IMR-90 (cell line): ENCODE data around the gene TRIM63. TPM values are rescaled to one million over a fixed set of nuclear protein-coding genes. Genes with fewer than 3 reads are reported as not detected.

ENCODE experiments used
- ATAC-seq: fragments of 200-7000 bp; cut with Tn5 transposase; 2 replicates; pipeline ENCODE4 v1.9.1; 2020; ENCODE audit warnings: low read depth, mild to moderate bottlenecking, moderate library complexity
- BruUV-seq: library from RNA; stranded (reverse); fragments of 400-500 nt; replicated peaks from 2 replicates; lab custom pipeline; 2021; lab: Mats Ljungman, UMichigan
- CTCF ChIA-PET: fragments of 300-600 bp; formaldehyde crosslinking; extraction: SDS; loops from one replicate; lab custom pipeline; 2021; ENCODE audit warnings: antibody characterized with exemption; lab: Yijun Ruan, JAX
- POLR2A ChIA-PET: fragments of 300-600 bp; sonication (Branson Sonifier 250); formaldehyde crosslinking; loops from one replicate; lab custom pipeline; 2022; ENCODE audit warnings: antibody characterized with exemption; ENCODE audit not compliant: unreplicated experiment; lab: Charles Lee
- DNase-seq: peaks from one replicate; pipeline ENCODE4 v3.0.0; 2013
- H2AFZ ChIP-seq: replicated peaks from 2 replicates; pipeline ENCODE3; 2013; ENCODE audit warnings: low read length, mild to moderate bottlenecking; ENCODE audit not compliant: poor library complexity
- H2AK5ac ChIP-seq: 2 replicates; pipeline ENCODE4 v1.6.1; 2013; ENCODE audit warnings: low read depth, low read length, inconsistent platforms
- H2AK9ac ChIP-seq: replicated peaks from 2 replicates; pipeline ENCODE3; 2013; ENCODE audit warnings: mild to moderate bottlenecking, low read depth, low read length, moderate library complexity; ENCODE audit not compliant: poor library complexity
- H2BK120ac ChIP-seq: 2 replicates; pipeline ENCODE4 v1.6.1; 2013; ENCODE audit warnings: low read depth, low read length, inconsistent platforms
- H2BK15ac ChIP-seq: 3 replicates; pipeline ENCODE4 v1.6.1; 2013; ENCODE audit warnings: low read depth, low read length, inconsistent platforms
- H2BK20ac ChIP-seq: 2 replicates; pipeline ENCODE4 v1.6.1; 2013; ENCODE audit warnings: low read depth, mild to moderate bottlenecking, inconsistent platforms, low read length, moderate library complexity
- H2BK5ac ChIP-seq: 2 replicates; pipeline ENCODE4 v1.6.1; 2013; ENCODE audit warnings: mild to moderate bottlenecking, low read depth, low read length, inconsistent platforms; ENCODE audit not compliant: poor library complexity, severe bottlenecking
- H3K14ac ChIP-seq: replicated peaks from 2 replicates; pipeline ENCODE4 v1.6.1; 2013; ENCODE audit warnings: low read depth, low read length, inconsistent platforms
- H3K18ac ChIP-seq: 2 replicates; pipeline ENCODE4 v1.6.1; 2013; ENCODE audit warnings: low read depth, low read length, control low read depth
- H3K23ac ChIP-seq: 2 replicates; pipeline ENCODE4 v1.6.1; 2013; ENCODE audit warnings: low read depth, low read length, inconsistent platforms
- H3K27ac ChIP-seq: 2 replicates; pipeline ENCODE4 v1.5.1; 2013; ENCODE audit warnings: mild to moderate bottlenecking, control low read depth, low read length; ENCODE audit not compliant: insufficient read depth
- H3K27me3 ChIP-seq: 2 replicates; pipeline ENCODE4 v1.6.1; 2013; ENCODE audit warnings: low read length; ENCODE audit not compliant: control insufficient read depth, insufficient read depth
- H3K36me3 ChIP-seq: 2 replicates; pipeline ENCODE4 v1.6.1; 2013; ENCODE audit warnings: low read length, mixed read lengths; ENCODE audit not compliant: control insufficient read depth, insufficient read depth
- H3K4ac ChIP-seq: 2 replicates; pipeline ENCODE4 v1.6.1; 2013; ENCODE audit warnings: low read depth, low read length, inconsistent platforms
- H3K4me1 ChIP-seq: 2 replicates; pipeline ENCODE4 v1.6.1; 2013; ENCODE audit warnings: low read length, mixed read lengths; ENCODE audit not compliant: control insufficient read depth, insufficient read depth
- H3K4me2 ChIP-seq: 2 replicates; pipeline ENCODE4 v1.6.1; 2013; ENCODE audit warnings: low read depth, mild to moderate bottlenecking, control low read depth, low read length, moderate library complexity
- H3K4me3 ChIP-seq: 2 replicates; pipeline ENCODE4 v1.5.1; 2013; ENCODE audit warnings: low read depth, mild to moderate bottlenecking, control low read depth, low read length, moderate library complexity; ENCODE audit not compliant: insufficient read depth
- H3K56ac ChIP-seq: 2 replicates; pipeline ENCODE4 v1.6.1; 2013; ENCODE audit warnings: low read length, inconsistent platforms; ENCODE audit not compliant: insufficient read depth; ENCODE audit errors: extremely low read depth
- H3K79me1 ChIP-seq, 2 experiments: 2 replicates each; pipeline ENCODE4 v1.6.1; 2013; ENCODE audit warnings: low read length in 2 of 2, inconsistent platforms in 1 of 2, low read depth in 1 of 2
- H3K9ac ChIP-seq: 2 replicates; pipeline ENCODE4 v1.6.1; 2013; ENCODE audit warnings: low read depth, low read length, control low read depth
- H3K9me1 ChIP-seq: 2 replicates; pipeline ENCODE4 v1.6.1; 2013; ENCODE audit warnings: low read length, inconsistent platforms; ENCODE audit not compliant: insufficient read depth
- H3K9me3 ChIP-seq: 2 replicates; pipeline ENCODE4 v1.6.1; 2013; ENCODE audit warnings: low read length; ENCODE audit not compliant: control insufficient read depth, insufficient read depth
- H4K20me1 ChIP-seq: 2 replicates; pipeline ENCODE4 v1.6.1; 2013; ENCODE audit warnings: low read length, inconsistent platforms; ENCODE audit not compliant: insufficient read depth
- H4K5ac ChIP-seq: 2 replicates; pipeline ENCODE4 v1.6.1; 2013; ENCODE audit warnings: mild to moderate bottlenecking, low read depth, low read length, control low read depth
- H4K8ac ChIP-seq, 2 experiments: 2 replicates each; pipeline ENCODE4 v1.6.1; 2013; ENCODE audit warnings: low read depth in 2 of 2, low read length in 2 of 2, control low read depth in 1 of 2, inconsistent platforms in 1 of 2
- H4K91ac ChIP-seq: 2 replicates; pipeline ENCODE4 v1.6.1; 2013; ENCODE audit warnings: low read depth, low read length, inconsistent platforms; ENCODE audit not compliant: insufficient read depth
- BHLHE40 ChIP-seq: fragments of 150-350 bp; IDR thresholded peaks from 2 replicates; pipeline ENCODE4 v1.6.1; 2016; ENCODE audit warnings: mild to moderate bottlenecking, low read depth, low read length
- CEBPB ChIP-seq: IDR thresholded peaks from 2 replicates; pipeline ENCODE4 v1.6.1; 2012; ENCODE audit warnings: low read depth, low read length, improper control_type of control experiment
- CHD1 ChIP-seq: IDR thresholded peaks from 2 replicates; pipeline ENCODE4 v1.6.1; 2012; ENCODE audit warnings: low read depth, low read length, improper control_type of control experiment
- FOS ChIP-seq: fragments of 150-350 bp; IDR thresholded peaks from 2 replicates; pipeline ENCODE4 v1.6.1; 2016; ENCODE audit warnings: low read depth, low read length
- MAFK ChIP-seq: IDR thresholded peaks from 2 replicates; pipeline ENCODE4 v1.6.1; 2012; ENCODE audit warnings: low read depth, low read length, improper control_type of control experiment
- MAZ ChIP-seq: IDR thresholded peaks from 2 replicates; pipeline ENCODE4 v1.6.1; 2012; ENCODE audit warnings: low read depth, mild to moderate bottlenecking, low read length, improper control_type of control experiment, moderate library complexity, borderline replicate concordance
- MXI1 ChIP-seq: IDR thresholded peaks from 2 replicates; pipeline ENCODE4 v1.6.1; 2012; ENCODE audit warnings: low read depth, mild to moderate bottlenecking, low read length, moderate library complexity, borderline replicate concordance
- NFE2L2 ChIP-seq: fragments of 150-350 bp; IDR thresholded peaks from 2 replicates; pipeline ENCODE4 v1.6.1; 2016; ENCODE audit warnings: low read depth, mild to moderate bottlenecking, low read length
- POLR2A ChIP-seq: IDR thresholded peaks from 2 replicates; pipeline ENCODE4 v1.6.1; 2012; ENCODE audit warnings: mild to moderate bottlenecking, low read depth, low read length
- RAD21 ChIP-seq: IDR thresholded peaks from 2 replicates; pipeline ENCODE4 v1.6.1; 2012; ENCODE audit warnings: low read length, improper control_type of control experiment
- RCOR1 ChIP-seq: IDR thresholded peaks from 2 replicates; pipeline ENCODE4 v1.6.1; 2012; ENCODE audit warnings: mild to moderate bottlenecking, low read length, improper control_type of control experiment; ENCODE audit not compliant: insufficient replicate concordance
- RFX5 ChIP-seq: IDR thresholded peaks from 2 replicates; pipeline ENCODE4 v1.8.0; 2012; ENCODE audit warnings: low read depth, mild to moderate bottlenecking, low read length, moderate library complexity
- SMC3 ChIP-seq: fragments of 150-350 bp; IDR thresholded peaks from 2 replicates; pipeline ENCODE4 v1.6.1; 2016; ENCODE audit warnings: low read depth, mild to moderate bottlenecking, antibody characterized with exemption, low read length, moderate library complexity
- WGBS, 2 experiments: methylation state at CpG; one replicate each; pipeline versions ENCODE4 v1.1.5 to v1.1.7; 2013; ENCODE audit warnings: missing lambda C conversion rate in 2 of 2; ENCODE audit not compliant: insufficient read length in 1 of 2; ENCODE audit errors: extremely low coverage in 2 of 2; 5-methylcytosine and 5-hydroxymethylcytosine counted together
- dilution Hi-C: fragments of 300-500 bp; cut with HindIII; formaldehyde crosslinking; loops from one replicate; pipeline ENCODE4 v1.14.3; 2018; ENCODE audit warnings: low sequenced_read_pairs; ENCODE audit not compliant: unreplicated experiment
- in situ Hi-C: fragments of 300-500 bp; cut with MboI; formaldehyde crosslinking; loops from 3 replicates; pipeline ENCODE4 v1.14.3; 2019; ENCODE audit warnings: low sequenced_read_pairs, inconsistent platforms, mixed read lengths
- intact Hi-C: fragments of 100-400 bp; cut with micrococcal nuclease; formaldehyde crosslinking; loops from 2 replicates; pipeline ENCODE4 v1.10.0; 2022
- polyA plus RNA-seq, 3 experiments: library from polyadenylated mRNA; depleted of rRNA; stranded (reverse); fragments of >200 nt; gene quantifications; 2 replicates each; pipeline ENCODE4 v1.2.3, GENCODE V29; 2012; ENCODE audit warnings: low replicate concordance in 1 of 3
- total RNA-seq: library from RNA; depleted of rRNA; stranded (reverse); fragments of >200 nt; gene quantifications from 2 replicates; pipeline ENCODE4 v1.2.3, GENCODE V29; 2012
- TF ChIP-seq, protein P1 (sequence below): conservative IDR thresholded peaks from 2 replicates; pipeline ENCODE4 v1.5.1; 2012; ENCODE audit warnings: mild to moderate bottlenecking, low read depth, low read length, improper control_type of control experiment
- TF ChIP-seq, protein P2 (sequence below): fragments of 150-350 bp; IDR thresholded peaks from 2 replicates; pipeline ENCODE4 v1.6.1; 2017; ENCODE audit warnings: mild to moderate bottlenecking, antibody characterized with exemption, low read length, low read depth
- TF ChIP-seq, protein P3 (sequence below): fragments of 150-350 bp; IDR thresholded peaks from 2 replicates; pipeline ENCODE4 v1.6.1; 2016; ENCODE audit warnings: low read depth, mild to moderate bottlenecking, low read length, moderate library complexity, borderline replicate concordance

The TRIM63 gene
- total and polyA plus RNA-seq, 2 of the 4 experiments (the other 2 are of a cell fraction) = not detected

DNA sequence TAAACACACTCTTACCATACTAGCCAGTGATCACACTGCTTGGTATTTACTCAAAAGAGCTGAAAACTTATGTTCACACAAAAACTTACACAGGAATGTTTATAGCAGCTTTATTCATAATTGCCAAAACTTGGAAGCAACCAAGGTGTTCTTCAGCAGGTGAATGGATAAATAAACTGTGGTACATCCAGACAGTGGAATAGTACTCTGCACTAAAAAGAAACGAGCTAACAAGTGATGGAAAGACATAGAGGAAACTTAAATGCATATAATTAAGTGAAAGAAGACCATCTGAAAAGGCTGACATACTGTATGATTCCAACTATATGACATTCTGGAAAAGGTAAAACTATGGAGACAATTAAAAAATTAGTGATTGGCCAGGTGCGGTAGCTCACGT lies 23.5 kb upstream of the TRIM63 start:
- Histone ChIP-seq H4K8ac (no peak overlapping the region), H3K36me3 (no peaks in the 10 kb centered on the region), H4K5ac (no peak overlapping the region), H3K4me1 (no peaks in the 10 kb centered on the region), H2BK20ac (no peak overlapping the region), H3K4me2 (no peak overlapping the region), H2AK5ac (no peak overlapping the region), H2AFZ (no peak overlapping the region), H2AK9ac (no peak overlapping the region), H3K18ac (no peak overlapping the region), H3K4ac (no peak overlapping the region), H3K9me3 (no peaks in the 10 kb centered on the region), H2BK120ac (no peak overlapping the region), H3K79me1 (no peaks in the 10 kb centered on the region), H3K27me3 (peaks cover 38% of the 10 kb centered on the region), H4K91ac (no peak overlapping the region), H2BK15ac (no peak overlapping the region), H3K23ac (no peak overlapping the region), H3K27ac (no peak overlapping the region), H3K9me1 (no peaks in the 10 kb centered on the region), H3K56ac (no peak overlapping the region), H3K9ac (no peak overlapping the region), H2BK5ac (no peak overlapping the region), H3K14ac (no peak overlapping the region), H3K4me3 (no peak overlapping the region), H4K20me1 (no peaks in the 10 kb centered on the region)
- intact Hi-C loops (no loop called here), in situ Hi-C loops (no loop called here), dilution Hi-C loops (no loop called here)
- TF ChIP-seq POLR2A (no peak), BHLHE40 (no peak), CEBPB (no peak), MAZ (no peak), MAFK (no peak), RFX5 (no peak), RCOR1 (no peak), CHD1 (no peak), MXI1 (no peak), SMC3 (no peak), RAD21 (no peak), FOS (no peak), NFE2L2 (no peak)
- TF ChIP-seq, protein P1, sequence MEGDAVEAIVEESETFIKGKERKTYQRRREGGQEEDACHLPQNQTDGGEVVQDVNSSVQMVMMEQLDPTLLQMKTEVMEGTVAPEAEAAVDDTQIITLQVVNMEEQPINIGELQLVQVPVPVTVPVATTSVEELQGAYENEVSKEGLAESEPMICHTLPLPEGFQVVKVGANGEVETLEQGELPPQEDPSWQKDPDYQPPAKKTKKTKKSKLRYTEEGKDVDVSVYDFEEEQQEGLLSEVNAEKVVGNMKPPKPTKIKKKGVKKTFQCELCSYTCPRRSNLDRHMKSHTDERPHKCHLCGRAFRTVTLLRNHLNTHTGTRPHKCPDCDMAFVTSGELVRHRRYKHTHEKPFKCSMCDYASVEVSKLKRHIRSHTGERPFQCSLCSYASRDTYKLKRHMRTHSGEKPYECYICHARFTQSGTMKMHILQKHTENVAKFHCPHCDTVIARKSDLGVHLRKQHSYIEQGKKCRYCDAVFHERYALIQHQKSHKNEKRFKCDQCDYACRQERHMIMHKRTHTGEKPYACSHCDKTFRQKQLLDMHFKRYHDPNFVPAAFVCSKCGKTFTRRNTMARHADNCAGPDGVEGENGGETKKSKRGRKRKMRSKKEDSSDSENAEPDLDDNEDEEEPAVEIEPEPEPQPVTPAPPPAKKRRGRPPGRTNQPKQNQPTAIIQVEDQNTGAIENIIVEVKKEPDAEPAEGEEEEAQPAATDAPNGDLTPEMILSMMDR = no peak
- TF ChIP-seq, protein P2, sequence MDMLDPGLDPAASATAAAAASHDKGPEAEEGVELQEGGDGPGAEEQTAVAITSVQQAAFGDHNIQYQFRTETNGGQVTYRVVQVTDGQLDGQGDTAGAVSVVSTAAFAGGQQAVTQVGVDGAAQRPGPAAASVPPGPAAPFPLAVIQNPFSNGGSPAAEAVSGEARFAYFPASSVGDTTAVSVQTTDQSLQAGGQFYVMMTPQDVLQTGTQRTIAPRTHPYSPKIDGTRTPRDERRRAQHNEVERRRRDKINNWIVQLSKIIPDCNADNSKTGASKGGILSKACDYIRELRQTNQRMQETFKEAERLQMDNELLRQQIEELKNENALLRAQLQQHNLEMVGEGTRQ = no peak
- TF ChIP-seq, protein P3, sequence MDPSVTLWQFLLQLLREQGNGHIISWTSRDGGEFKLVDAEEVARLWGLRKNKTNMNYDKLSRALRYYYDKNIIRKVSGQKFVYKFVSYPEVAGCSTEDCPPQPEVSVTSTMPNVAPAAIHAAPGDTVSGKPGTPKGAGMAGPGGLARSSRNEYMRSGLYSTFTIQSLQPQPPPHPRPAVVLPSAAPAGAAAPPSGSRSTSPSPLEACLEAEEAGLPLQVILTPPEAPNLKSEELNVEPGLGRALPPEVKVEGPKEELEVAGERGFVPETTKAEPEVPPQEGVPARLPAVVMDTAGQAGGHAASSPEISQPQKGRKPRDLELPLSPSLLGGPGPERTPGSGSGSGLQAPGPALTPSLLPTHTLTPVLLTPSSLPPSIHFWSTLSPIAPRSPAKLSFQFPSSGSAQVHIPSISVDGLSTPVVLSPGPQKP = no peak
- ChIA-PET CTCF (no interaction called here), POLR2A (no interaction called here)
- DNase-seq (no peak), ATAC-seq (no peak)
- WGBS, 2 experiments = no CpG with 5 or more reads among the region's 3 CpGs
- BruUV-seq = no TSS peak
